Left ventricle myocardium inferior (tissue), 1 donor: ENCODE results near the gene CMPK2. TPM values are rescaled to one million over a fixed set of nuclear protein-coding genes. Genes with fewer than 3 reads are reported as not detected.

Experiments
- DNase-seq: peaks from one replicate; pipeline ENCODE4 v3.0.0-alpha.2; 2020
- H3K27ac ChIP-seq: fragments of 200-600 bp; replicated peaks from 2 replicates; pipeline ENCODE4 v1.8.0; 2021
- H3K27me3 ChIP-seq: fragments of 200-600 bp; 2 replicates; pipeline ENCODE4 v1.8.0; 2021; ENCODE audit warnings: low read depth
- H3K36me3 ChIP-seq: fragments of 200-600 bp; 2 replicates; pipeline ENCODE4 v1.8.0; 2021
- H3K4me1 ChIP-seq: fragments of 200-600 bp; 2 replicates; pipeline ENCODE4 v1.8.0; 2021
- H3K4me3 ChIP-seq: fragments of 200-600 bp; 2 replicates; pipeline ENCODE4 v1.8.0; 2021; ENCODE audit warnings: mild to moderate bottlenecking, moderate library complexity
- H3K9me3 ChIP-seq: fragments of 200-600 bp; replicated peaks from 2 replicates; pipeline ENCODE4 v1.8.0; 2021
- intact Hi-C: fragments of 100-400 bp; cut with micrococcal nuclease; formaldehyde crosslinking; loops from one replicate; pipeline ENCODE4 v1.11.0; 2022
- total RNA-seq: library from RNA; stranded (reverse); fragmentation: NEBNext Ultra II Directional; extraction: Animal tissue kit (Norgen Biotek cat#: 25700); gene quantifications from one replicate; pipeline ENCODE4 v1.2.1, GENCODE V29; 2021
- TF ChIP-seq, protein P1 (sequence below): fragments of 200-600 bp; IDR thresholded peaks from 2 replicates; pipeline ENCODE4 v1.8.0; 2021; ENCODE audit warnings: antibody characterized with exemption, mild to moderate bottlenecking, borderline replicate concordance
- donor health status: DM: no; HTN: yes; CAD: no; lungs with severe emphysema.

Gene CMPK2
- total RNA-seq, 1 donor from 2014 or later = 3.2 TPM

GRCh38 chr2:6896930-6897759, 31.4 kb upstream of the CMPK2 start:
- no peak overlapping the region for H3K4me3 ChIP-seq
- peaks cover 4% of the 10 kb centered on the region for H3K36me3 ChIP-seq
- no peak for DNase-seq
- H3K27me3 ChIP-seq = no peaks in the 10 kb centered on the region
- TF ChIP-seq, protein P1, sequence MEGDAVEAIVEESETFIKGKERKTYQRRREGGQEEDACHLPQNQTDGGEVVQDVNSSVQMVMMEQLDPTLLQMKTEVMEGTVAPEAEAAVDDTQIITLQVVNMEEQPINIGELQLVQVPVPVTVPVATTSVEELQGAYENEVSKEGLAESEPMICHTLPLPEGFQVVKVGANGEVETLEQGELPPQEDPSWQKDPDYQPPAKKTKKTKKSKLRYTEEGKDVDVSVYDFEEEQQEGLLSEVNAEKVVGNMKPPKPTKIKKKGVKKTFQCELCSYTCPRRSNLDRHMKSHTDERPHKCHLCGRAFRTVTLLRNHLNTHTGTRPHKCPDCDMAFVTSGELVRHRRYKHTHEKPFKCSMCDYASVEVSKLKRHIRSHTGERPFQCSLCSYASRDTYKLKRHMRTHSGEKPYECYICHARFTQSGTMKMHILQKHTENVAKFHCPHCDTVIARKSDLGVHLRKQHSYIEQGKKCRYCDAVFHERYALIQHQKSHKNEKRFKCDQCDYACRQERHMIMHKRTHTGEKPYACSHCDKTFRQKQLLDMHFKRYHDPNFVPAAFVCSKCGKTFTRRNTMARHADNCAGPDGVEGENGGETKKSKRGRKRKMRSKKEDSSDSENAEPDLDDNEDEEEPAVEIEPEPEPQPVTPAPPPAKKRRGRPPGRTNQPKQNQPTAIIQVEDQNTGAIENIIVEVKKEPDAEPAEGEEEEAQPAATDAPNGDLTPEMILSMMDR = peak; percentile 80
- peaks cover 6% of the 10 kb centered on the region for H3K9me3 ChIP-seq
- peak overlapping the region; percentile 24 for H3K27ac ChIP-seq
- intact Hi-C loops = loop anchor here (5.0 kb wide), 1 partner anchor 150 kb away; no protein-coding TSS in a partner anchor
- peaks cover 8% of the 10 kb centered on the region for H3K4me1 ChIP-seq

DNA sequence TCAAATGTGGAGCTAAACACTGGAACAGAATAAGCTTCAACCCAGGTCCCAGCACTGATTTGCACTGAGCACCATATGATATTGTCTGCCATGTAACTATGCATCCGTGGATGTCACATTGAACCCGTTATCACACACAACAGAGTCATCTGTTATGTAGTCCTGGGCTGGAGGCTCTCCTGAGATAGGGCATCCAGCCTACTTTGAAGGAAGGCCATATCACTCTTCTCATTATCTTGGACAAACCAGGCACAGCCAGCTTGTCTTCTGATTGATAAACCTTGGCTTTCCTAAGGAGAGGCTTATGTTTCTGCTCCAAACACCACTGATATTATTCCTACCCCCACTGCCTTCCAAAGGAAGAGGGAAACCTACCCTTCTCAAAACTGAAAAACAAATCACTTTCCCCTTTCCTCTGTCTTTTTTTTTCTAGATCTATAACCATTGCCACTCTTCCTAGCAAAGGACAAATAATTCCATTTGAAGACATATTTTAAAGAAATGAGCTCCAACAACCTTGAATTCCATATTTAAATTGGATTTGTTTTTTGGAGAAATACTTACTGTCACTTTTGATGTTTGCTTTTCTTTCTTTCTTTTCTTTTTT, 28.3 kb upstream of the CMPK2 start:
- TF ChIP-seq, protein P1 = no peak
- Histone ChIP-seq H3K27me3 (no peaks in the 10 kb centered on the region), H3K4me1 (peaks cover 8% of the 10 kb centered on the region), H3K4me3 (no peak overlapping the region), H3K9me3 (no peaks in the 10 kb centered on the region), H3K36me3 (peaks cover 4% of the 10 kb centered on the region), H3K27ac (no peak overlapping the region)
- DNase-seq = no peak
- intact Hi-C loops = no loop called here

- H3K27me3 ChIP-seq = no peaks in the 10 kb centered on the region
Observed at GRCh38 chr2:6888724-6889123, 23.0 kb upstream of the CMPK2 start.

GRCh38 chr2:6887751-6888192, 22.1 kb upstream of the CMPK2 start:
- no peak overlapping the region for H3K27ac ChIP-seq
- intact Hi-C loops = no loop called here
- no peaks in the 10 kb centered on the region for H3K27me3 ChIP-seq
- H3K4me3 ChIP-seq = no peak overlapping the region
- H3K9me3 ChIP-seq = no peaks in the 10 kb centered on the region
- no peaks in the 10 kb centered on the region for H3K36me3 ChIP-seq
- TF ChIP-seq, protein P1 = no peak
- no peak for DNase-seq
- peaks cover 17% of the 10 kb centered on the region for H3K4me1 ChIP-seq

More at GRCh38 chr2:6888724-6889123, 23.0 kb upstream of the CMPK2 start:
- no peak overlapping the region for H3K4me3 ChIP-seq
- no peaks in the 10 kb centered on the region for H3K9me3 ChIP-seq
- no peaks in the 10 kb centered on the region for H3K36me3 ChIP-seq
- intact Hi-C loops = no loop called here
- H3K27ac ChIP-seq = no peak overlapping the region
- peaks cover 8% of the 10 kb centered on the region for H3K4me1 ChIP-seq
- DNase-seq = no peak
- TF ChIP-seq, protein P1 = no peak

- Histone ChIP-seq H3K9me3 (no peaks in the 10 kb centered on the region), H3K36me3 (no peaks in the 10 kb centered on the region), H3K4me1 (peaks cover 36% of the 10 kb centered on the region), H3K27ac (no peak overlapping the region), H3K27me3 (no peaks in the 10 kb centered on the region), H3K4me3 (no peak overlapping the region)
- intact Hi-C loops = no loop called here
- no peak for DNase-seq
- TF ChIP-seq, protein P1 = no peak
Observed at GRCh38 chr2:6885968-6886367, 20.3 kb upstream of the CMPK2 start.
